Kidney (tissue), 14 donors: ENCODE data around the gene POLDIP3. TPM values are rescaled to one million over a fixed set of nuclear protein-coding genes. Genes with fewer than 3 reads are reported as not detected.
"Not testable (repeated sequence)": the region's sequence is repeated elsewhere in the genome, so short reads cannot be mapped to it uniquely, and the experiment has no call there.

Experiments
- DNase-seq, 5 donors: peaks; one replicate each; pipeline ENCODE4 v3.0.0-alpha.2; 2013 to 2020
- FAIRE-seq: peaks from 2 replicates; lab custom pipeline; 2012; peaks lifted over from hg19 to GRCh38; lab: Jason Lieb, UNC
- H3K27ac ChIP-seq, 2 donors: one replicate each; pipeline ENCODE4 v1.7.0; 2013; ENCODE audit warnings: low read depth in 2 of 2, low read length in 2 of 2, inconsistent platforms in 1 of 2
- H3K27me3 ChIP-seq: one replicate; pipeline ENCODE4 v1.7.1; 2013; ENCODE audit warnings: low read length, inconsistent platforms; ENCODE audit not compliant: control insufficient read depth, insufficient read depth
- H3K36me3 ChIP-seq, 3 donors: one replicate each; pipeline versions ENCODE4 v1.7.0 to v1.7.1; 2013; ENCODE audit warnings: low read length in 3 of 3, control low read depth in 1 of 3, inconsistent platforms in 1 of 3; ENCODE audit not compliant: insufficient read depth in 3 of 3, control insufficient read depth in 2 of 3
- H3K4me1 ChIP-seq, 3 donors: one replicate each; pipeline versions ENCODE4 v1.7.0 to v1.7.1; 2013; ENCODE audit warnings: low read length in 3 of 3, inconsistent platforms in 1 of 3, low read depth in 1 of 3; ENCODE audit not compliant: control insufficient read depth in 2 of 3, insufficient read depth in 2 of 3
- H3K4me3 ChIP-seq, 3 donors: one replicate each; pipeline versions ENCODE4 v1.7.0 to v1.8.1; 2013; ENCODE audit warnings: low read length in 3 of 3, control low read depth in 1 of 3, inconsistent platforms in 1 of 3
- H3K9ac ChIP-seq, 3 donors: one replicate each; pipeline versions ENCODE4 v1.7.0 to v1.7.1; 2013; ENCODE audit warnings: low read length in 3 of 3, control low read depth in 1 of 3, inconsistent platforms in 1 of 3
- H3K9me3 ChIP-seq, 3 donors: one replicate each; pipeline versions ENCODE4 v1.7.0 to v1.7.1; 2013; ENCODE audit warnings: low read length in 3 of 3, control low read depth in 1 of 3, inconsistent platforms in 1 of 3; ENCODE audit not compliant: control insufficient read depth in 2 of 3, insufficient read depth in 1 of 3
- intact Hi-C: fragments of 100-400 bp; cut with DNase I; formaldehyde crosslinking; loops from one replicate; pipeline ENCODE4 v1.11.1; 2022
- polyA plus RNA-seq: library from polyadenylated mRNA; stranded (reverse); fragments of 350-450 nt; fragmentation: Illumina TruSeq; extraction: RNeasy Lipid Tissue Mini Kit (QIAGEN cat#74804); gene quantifications from one replicate; pipeline ENCODE4 v1.2.3, GENCODE V29; 2014; ENCODE audit warnings: low read depth, low replicate concordance; ENCODE audit not compliant: insufficient read depth
- total RNA-seq: library from RNA; stranded (reverse); fragmentation: NEBNext Ultra II Directional; extraction: Animal tissue kit (Norgen Biotek cat#: 25700); gene quantifications from one replicate; pipeline ENCODE4 v1.2.1, GENCODE V29; 2021
- TF ChIP-seq, protein P1 (sequence below): IDR thresholded peaks from 3 replicates; pipeline ENCODE4 v1.5.1; 2012; ENCODE audit warnings: mild to moderate bottlenecking, moderate library complexity, borderline replicate concordance; ENCODE audit not compliant: insufficient read depth; ENCODE audit errors: extremely low read depth
- donor health status: control.
- donor health status: control.
- donor health status: control.
- donor health status: control.
- donor health status: control.
- donor health status: DM: yes; HTN: yes; CAD: no.
- donor health status: Normal renal cell carcinoma (clear cell type).

POLDIP3 gene
- total and polyA plus RNA-seq, 2 donors from 2014 or later, result 44.1 to 67.9 TPM

DNA sequence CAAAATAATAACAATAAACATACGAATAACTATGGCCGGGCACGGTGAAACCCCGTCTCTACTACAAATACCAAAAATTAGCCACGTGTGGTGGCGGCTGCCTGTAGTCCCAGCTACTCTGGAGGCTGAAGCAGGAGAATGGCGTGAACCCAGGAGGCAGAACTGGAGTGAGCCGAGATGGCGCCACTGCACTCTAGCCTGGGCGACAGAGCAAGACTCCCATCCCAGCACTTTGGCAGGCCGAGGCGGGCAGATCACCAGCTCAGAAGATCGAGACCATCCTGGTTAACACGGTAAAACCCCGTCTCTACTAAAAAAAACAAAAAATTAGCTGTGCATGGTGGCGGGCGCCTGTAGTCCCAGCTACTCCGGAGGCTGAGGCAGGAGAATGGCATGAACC, 78.0 kb downstream of the POLDIP3 start:
- H3K27ac ChIP-seq, H3K4me3 ChIP-seq, DNase-seq, intact Hi-C loops, H3K36me3 ChIP-seq, H3K4me1 ChIP-seq, FAIRE-seq, H3K9me3 ChIP-seq, H3K27me3 ChIP-seq, H3K9ac ChIP-seq: not testable (repeated sequence)

DNA sequence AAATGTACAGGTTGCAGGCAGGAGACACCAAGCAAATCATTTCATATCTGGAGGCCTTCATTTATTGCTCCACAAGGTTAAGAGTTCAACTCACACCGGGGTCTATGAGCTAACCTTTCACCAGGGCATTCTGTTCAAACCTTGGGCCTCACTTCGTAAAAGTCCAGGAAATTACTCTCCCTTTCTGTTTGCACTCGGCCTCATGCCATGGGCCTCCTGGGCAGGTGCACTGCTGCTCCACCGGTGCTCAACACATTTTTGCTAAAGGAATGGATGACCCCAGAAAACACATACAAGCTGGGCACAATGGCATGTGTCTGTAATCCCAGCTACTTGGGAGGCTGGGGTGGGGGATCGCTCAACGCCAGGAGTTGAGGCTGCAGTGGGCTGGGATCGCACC, 78.5 kb downstream of the POLDIP3 start:
- H3K27ac ChIP-seq, result no peak overlapping the region
- no peak overlapping the region for H3K4me3 ChIP-seq
- no peaks in the 10 kb centered on the region for H3K9me3 ChIP-seq
- FAIRE-seq, result no peak
- no peak overlapping the region for H3K9ac ChIP-seq
- H3K27me3 ChIP-seq, result no peaks in the 10 kb centered on the region
- TF ChIP-seq, protein P1, sequence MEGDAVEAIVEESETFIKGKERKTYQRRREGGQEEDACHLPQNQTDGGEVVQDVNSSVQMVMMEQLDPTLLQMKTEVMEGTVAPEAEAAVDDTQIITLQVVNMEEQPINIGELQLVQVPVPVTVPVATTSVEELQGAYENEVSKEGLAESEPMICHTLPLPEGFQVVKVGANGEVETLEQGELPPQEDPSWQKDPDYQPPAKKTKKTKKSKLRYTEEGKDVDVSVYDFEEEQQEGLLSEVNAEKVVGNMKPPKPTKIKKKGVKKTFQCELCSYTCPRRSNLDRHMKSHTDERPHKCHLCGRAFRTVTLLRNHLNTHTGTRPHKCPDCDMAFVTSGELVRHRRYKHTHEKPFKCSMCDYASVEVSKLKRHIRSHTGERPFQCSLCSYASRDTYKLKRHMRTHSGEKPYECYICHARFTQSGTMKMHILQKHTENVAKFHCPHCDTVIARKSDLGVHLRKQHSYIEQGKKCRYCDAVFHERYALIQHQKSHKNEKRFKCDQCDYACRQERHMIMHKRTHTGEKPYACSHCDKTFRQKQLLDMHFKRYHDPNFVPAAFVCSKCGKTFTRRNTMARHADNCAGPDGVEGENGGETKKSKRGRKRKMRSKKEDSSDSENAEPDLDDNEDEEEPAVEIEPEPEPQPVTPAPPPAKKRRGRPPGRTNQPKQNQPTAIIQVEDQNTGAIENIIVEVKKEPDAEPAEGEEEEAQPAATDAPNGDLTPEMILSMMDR, result no peak
- no peak for DNase-seq
- intact Hi-C loops, result no loop called here
- H3K4me1 ChIP-seq, result no peaks in the 10 kb centered on the region
- H3K36me3 ChIP-seq, result no peaks in the 10 kb centered on the region

DNA sequence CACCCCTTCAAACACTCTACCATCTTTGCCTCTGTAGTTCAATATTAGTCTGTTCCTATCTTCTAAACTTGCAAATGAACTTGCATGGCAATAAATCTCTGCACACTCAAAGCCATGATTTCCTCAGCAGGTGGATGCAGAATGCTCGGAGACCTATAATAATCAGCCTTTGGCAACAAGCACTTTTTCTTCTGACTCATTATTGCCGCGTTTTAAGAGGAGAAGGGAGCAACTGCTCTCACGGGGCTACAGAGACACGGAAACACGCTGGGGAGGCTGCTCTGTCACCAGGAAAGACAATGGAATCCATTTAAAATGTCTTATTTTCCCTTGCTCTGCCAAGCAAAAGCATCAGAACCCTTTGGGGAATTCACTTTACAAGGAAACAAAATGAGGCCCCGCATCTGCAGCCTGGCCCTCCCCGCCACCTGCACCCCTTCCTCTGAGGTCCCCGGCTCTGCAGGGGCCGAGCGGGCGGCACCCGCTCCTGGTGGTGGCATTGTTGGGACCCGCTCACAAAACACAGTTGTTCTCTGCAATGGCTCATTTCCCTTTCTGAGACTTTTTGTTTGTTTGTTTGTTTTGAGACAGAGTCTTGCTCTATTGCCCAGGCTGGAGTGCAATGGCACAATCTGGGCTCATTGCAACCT, 79.5 kb downstream of the POLDIP3 start:
- H3K27ac ChIP-seq, intact Hi-C loops, H3K36me3 ChIP-seq, H3K4me3 ChIP-seq, FAIRE-seq, H3K9me3 ChIP-seq, H3K4me1 ChIP-seq, DNase-seq, H3K27me3 ChIP-seq, H3K9ac ChIP-seq: not testable (repeated sequence)

Other genes starting within 250 kb of the POLDIP3 start
- gene NFAM1, start 182.5 kb downstream of the POLDIP3 start, total RNA-seq, result 7.9 TPM
- gene NFAM1, start 182.5 kb downstream of the POLDIP3 start, polyA plus RNA-seq, result 0.60 TPM
- gene RRP7A, start 95.1 kb downstream of the POLDIP3 start, total RNA-seq, result 35.2 TPM
- 26.3 TPM for gene RRP7A, start 95.1 kb downstream of the POLDIP3 start, polyA plus RNA-seq
- gene SERHL2, start 60.9 kb downstream of the POLDIP3 start, total RNA-seq, result 3.1 TPM
- gene SERHL2, start 60.9 kb downstream of the POLDIP3 start, polyA plus RNA-seq, result 4.9 TPM
- gene ATP5MGL, start 25.7 kb upstream of the POLDIP3 start, total RNA-seq, result 0.88 TPM
- gene ATP5MGL, start 25.7 kb upstream of the POLDIP3 start, polyA plus RNA-seq, result not detected
- 426 TPM for gene CYB5R3, start 34.5 kb upstream of the POLDIP3 start, total RNA-seq
- 287 TPM for gene CYB5R3, start 34.5 kb upstream of the POLDIP3 start, polyA plus RNA-seq
- 186 TPM for gene A4GALT, start 106.0 kb upstream of the POLDIP3 start, total RNA-seq
- 76.2 TPM for gene A4GALT, start 106.0 kb upstream of the POLDIP3 start, polyA plus RNA-seq
- gene ARFGAP3, start 242.4 kb upstream of the POLDIP3 start, total RNA-seq, result 97.3 TPM
- gene ARFGAP3, start 242.4 kb upstream of the POLDIP3 start, polyA plus RNA-seq, result 29.9 TPM